Right atrium auricular region (tissue), 2 donors: ENCODE data around the gene DLD. TPM values are rescaled to one million over a fixed set of nuclear protein-coding genes. Genes with fewer than 3 reads are reported as not detected.

ENCODE experiments used
- DNase-seq: peaks from one replicate; pipeline ENCODE4 v3.0.0-alpha.2; 2019; ENCODE audit warnings: low spot score
- H3K27ac ChIP-seq, 2 donors: fragments of 200-600 bp; sonication (generic); 1 replicate in 1 of 2; 2 replicates in 1 of 2; pipeline ENCODE4 v1.5.1; 2016 to 2019
- H3K27me3 ChIP-seq, 2 donors: fragments of 200-600 bp; sonication (generic); one replicate each; pipeline versions ENCODE4 v1.5.1 to v1.6.0; 2017 to 2019
- H3K36me3 ChIP-seq: fragments of 200-600 bp; sonication (generic); one replicate; pipeline ENCODE4 v1.5.1; 2016
- H3K4me1 ChIP-seq, 2 donors: fragments of 200-600 bp; sonication (generic); one replicate each; pipeline versions ENCODE4 v1.5.1 to v1.6.0; 2017 to 2019
- H3K4me3 ChIP-seq, 2 donors: fragments of 200-600 bp; sonication (generic); 1 replicate in 1 of 2; 2 replicates in 1 of 2; pipeline ENCODE4 v1.5.1; 2017 to 2019; ENCODE audit warnings: mild to moderate bottlenecking in 1 of 2, moderate library complexity in 1 of 2
- H3K9me3 ChIP-seq, 2 donors: fragments of 200-600 bp; sonication (generic); one replicate each; pipeline ENCODE4 v1.5.1; 2019
- CTCF ChIP-seq, 2 donors: fragments of 200-600 bp; sonication (generic); IDR thresholded peaks; one replicate each; pipeline ENCODE4 v1.5.1; 2019; ENCODE audit warnings: antibody characterized with exemption in 2 of 2
- total RNA-seq, 2 donors: library from RNA; depleted of rRNA; stranded (reverse); fragments of >200 nt; gene quantifications; one replicate each; pipeline ENCODE4 v1.1.0, GENCODE V29; 2016

DLD gene
- total RNA-seq, 2 donors from 2014 or later, result 52.9 to 153 TPM

GRCh38 chr7:107968449-107968848 is 77.5 kb downstream of the DLD start:
- H3K9me3 ChIP-seq, result no peaks in the 10 kb centered on the region
- no peak overlapping the region for H3K27ac ChIP-seq
- peaks cover 21% of the 10 kb centered on the region for H3K36me3 ChIP-seq
- no peak overlapping the region for H3K4me3 ChIP-seq
- H3K27me3 ChIP-seq, result no peaks in the 10 kb centered on the region
- TF ChIP-seq CTCF (IDR thresholded peaks at IDR 0.05), result no peak
- DNase-seq, result no peak
- H3K4me1 ChIP-seq, result peaks cover 0 to 34% of the 10 kb centered on the region in 2 donors

GRCh38 chr7:107969856-107970255 is 78.9 kb downstream of the DLD start:
- peaks cover 0 to 38% of the 10 kb centered on the region in 2 donors for H3K4me1 ChIP-seq
- H3K27me3 ChIP-seq, result no peaks in the 10 kb centered on the region
- DNase-seq, result no peak
- H3K27ac ChIP-seq, result peak overlapping the region in 1 of 2 donors; percentile 83
- H3K36me3 ChIP-seq, result peaks cover 15% of the 10 kb centered on the region
- no peak for TF ChIP-seq CTCF (IDR thresholded peaks at IDR 0.05)
- H3K4me3 ChIP-seq, result no peak overlapping the region
- no peaks in the 10 kb centered on the region for H3K9me3 ChIP-seq

Other genes with a start within 250 kb of the DLD start
- under 1 TPM; 0.30 to 0.51 TPM for gene SLC26A4, start 230.4 kb upstream of the DLD start, total RNA-seq
- 10 to 100 TPM; 19.3 to 31.9 TPM for gene CBLL1, start 147.0 kb upstream of the DLD start, total RNA-seq
- not detected for gene SLC26A3, start 88.0 kb upstream of the DLD start, total RNA-seq
- 10 to 100 TPM; 52.2 to 60.7 TPM for gene LAMB1, start 112.0 kb downstream of the DLD start, total RNA-seq
- not detected for gene LAMB4, start 239.2 kb downstream of the DLD start, total RNA-seq